ENCODE data around the gene C5orf34.

DNA sequence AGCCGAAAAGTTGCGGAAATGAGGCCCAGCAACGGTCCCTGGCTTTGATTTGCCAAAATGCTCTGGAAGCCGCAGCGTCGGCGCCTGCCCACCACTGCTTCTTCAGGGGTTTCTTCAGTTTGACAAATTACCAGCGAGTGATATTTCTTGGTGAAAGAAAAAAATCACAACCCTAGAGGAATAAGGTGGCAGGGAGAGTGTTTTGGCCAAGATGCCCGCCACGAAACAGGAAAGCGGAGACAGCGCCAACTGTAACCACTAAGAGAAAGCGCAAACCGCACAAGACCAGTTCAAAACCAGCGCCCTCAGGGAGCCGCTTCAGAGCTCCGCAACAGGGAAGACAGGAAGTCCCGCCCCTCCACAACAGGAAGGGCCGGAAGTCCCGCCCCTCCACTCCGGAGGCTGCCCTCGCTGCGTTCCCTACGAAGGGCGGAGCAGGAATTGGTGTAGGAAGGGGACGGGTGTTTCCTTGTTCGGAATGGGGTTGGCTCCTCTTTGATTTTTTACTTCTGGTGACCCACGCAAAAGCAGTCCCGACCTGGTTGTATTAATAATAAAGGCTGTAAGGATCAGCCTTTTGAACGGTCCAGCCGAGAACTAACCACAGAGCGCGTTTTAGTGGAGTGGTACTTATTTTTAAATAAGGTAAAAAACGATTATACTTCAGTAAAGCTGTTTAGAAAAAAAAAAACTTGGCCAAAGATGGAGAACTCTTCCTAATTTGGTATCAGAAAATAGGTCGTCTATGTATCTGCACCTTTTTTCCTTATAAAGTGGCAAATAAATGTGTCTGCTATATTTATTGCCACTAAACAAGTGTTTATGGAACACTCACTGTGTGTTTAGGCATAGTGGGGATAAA lies at the start of gene C5orf34:
- TF ChIP-seq, protein P1, sequence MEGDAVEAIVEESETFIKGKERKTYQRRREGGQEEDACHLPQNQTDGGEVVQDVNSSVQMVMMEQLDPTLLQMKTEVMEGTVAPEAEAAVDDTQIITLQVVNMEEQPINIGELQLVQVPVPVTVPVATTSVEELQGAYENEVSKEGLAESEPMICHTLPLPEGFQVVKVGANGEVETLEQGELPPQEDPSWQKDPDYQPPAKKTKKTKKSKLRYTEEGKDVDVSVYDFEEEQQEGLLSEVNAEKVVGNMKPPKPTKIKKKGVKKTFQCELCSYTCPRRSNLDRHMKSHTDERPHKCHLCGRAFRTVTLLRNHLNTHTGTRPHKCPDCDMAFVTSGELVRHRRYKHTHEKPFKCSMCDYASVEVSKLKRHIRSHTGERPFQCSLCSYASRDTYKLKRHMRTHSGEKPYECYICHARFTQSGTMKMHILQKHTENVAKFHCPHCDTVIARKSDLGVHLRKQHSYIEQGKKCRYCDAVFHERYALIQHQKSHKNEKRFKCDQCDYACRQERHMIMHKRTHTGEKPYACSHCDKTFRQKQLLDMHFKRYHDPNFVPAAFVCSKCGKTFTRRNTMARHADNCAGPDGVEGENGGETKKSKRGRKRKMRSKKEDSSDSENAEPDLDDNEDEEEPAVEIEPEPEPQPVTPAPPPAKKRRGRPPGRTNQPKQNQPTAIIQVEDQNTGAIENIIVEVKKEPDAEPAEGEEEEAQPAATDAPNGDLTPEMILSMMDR (IDR thresholded peaks at IDR 0.05; ENCODE audit: insufficient read depth, low read length, poor library complexity, severe bottlenecking): no peak
- no peak for TF ChIP-seq EZH2phosphoT487 (conservative IDR thresholded peaks at IDR 0.05; ENCODE audit: low read length)
